ENCODE data around the gene CAB39L.

- TF ChIP-seq CTCF (conservative IDR thresholded peaks at IDR 0.05; ENCODE audit: low read depth, low read length) (no peak), EZH2 (IDR thresholded peaks at IDR 0.05; ENCODE audit: borderline replicate concordance, low read depth, low read length, poor library complexity, severe bottlenecking) (no peak)
These were observed 178.0 kb downstream of the CAB39L start for GRCh38 chr13:49265822-49266221.
